KG1 (cell line): Measurements from ENCODE around the gene HDAC8.
"Not testable (repeated sequence)": the region's sequence is repeated elsewhere in the genome, so short reads cannot be mapped to it uniquely, and the experiment has no call there.

Experiments used
- DNase-seq: peaks from one replicate; lab custom pipeline; 2025; lab: John Stamatoyannopoulos, UW

HDAC8 gene

DNA sequence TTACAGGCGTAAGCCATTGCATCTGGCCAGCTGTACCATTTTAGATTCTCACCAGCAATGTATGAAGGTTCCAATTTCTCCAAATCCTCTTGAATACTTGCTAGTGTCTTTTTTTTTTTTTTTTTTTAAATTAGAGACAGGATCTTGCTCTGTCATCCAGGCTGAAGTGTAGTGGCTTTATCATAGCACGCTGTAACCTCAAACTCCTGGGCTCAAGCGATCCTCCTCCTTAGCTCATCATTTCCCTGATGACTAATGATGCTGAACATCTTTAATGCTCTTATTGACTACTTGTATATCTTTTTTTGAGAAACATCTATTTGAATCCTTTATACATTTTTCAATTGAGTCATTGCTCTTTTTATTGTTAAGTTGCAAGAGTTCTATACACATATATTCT is 40.3 kb downstream of the HDAC8 start:
- no peak for DNase-seq

DNA sequence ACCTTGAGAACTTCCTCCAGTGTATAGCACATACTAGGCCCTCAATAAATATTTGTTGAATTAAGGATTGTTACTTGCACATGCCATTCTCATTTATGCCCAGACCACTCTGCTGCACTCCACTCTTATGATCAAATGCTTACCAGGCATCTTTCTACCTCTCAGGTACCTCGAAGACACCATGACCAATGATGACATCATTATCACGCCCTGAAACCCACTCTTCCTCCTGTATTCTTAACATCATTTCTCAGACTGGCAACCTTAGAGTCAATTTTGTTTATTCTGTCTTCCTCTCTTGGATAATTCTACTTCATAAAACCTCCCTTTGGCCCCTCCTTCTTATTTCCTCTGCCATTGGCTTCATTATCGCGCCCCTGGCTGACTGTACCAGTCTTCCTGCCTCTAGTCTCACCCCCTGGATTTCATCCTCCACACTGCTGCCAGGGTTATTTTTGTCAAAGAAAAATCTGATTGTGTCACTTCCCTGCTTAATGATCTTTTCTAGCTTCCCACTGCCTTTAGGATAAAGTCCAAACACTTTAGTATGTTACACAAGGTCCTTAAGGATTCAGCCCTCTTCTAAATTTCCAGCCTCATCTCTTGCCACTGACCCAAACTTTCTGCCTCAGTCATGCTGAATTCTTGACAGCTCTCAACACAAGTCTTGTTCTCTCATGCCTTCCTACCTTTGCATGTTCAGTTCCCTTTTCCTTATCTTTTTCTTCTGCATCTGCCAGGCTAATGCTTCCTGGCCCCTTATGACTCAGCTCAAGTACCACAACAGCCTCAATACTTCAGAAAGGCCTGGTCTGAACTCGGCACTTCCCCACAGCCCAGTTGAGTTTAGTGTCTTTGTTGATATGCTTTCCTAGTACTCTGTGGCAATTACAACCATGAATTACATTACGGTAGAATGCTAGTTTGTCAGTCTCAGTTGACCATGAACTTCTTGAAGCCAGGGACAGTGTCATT is 45.8 kb downstream of the HDAC8 start:
- DNase-seq = peak; percentile 8

DNA sequence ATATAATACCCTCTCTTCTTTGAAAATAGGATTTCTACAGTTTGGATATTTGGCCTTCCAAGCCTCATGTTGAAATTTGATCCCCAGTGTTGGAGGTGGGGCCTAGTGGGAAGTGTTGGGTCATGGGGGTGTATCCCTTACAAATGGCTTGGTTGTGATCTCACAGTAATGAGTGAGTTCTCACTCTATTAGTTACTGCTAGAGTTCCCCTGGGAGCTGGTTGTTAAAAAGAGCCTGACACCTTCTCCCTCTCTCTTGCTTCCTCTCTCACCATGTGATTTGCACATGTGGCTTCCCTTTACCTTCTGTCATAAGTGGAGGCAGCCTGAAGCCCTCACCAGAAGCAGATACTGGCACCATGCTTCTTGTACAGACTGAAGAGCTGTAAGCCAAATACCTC is 73.9 kb downstream of the HDAC8 start:
- DNase-seq = no peak

- DNase-seq = no peak
Measured at GRCh38 chrX:72495046-72495445, 77.6 kb downstream of the HDAC8 start.

- no peak for DNase-seq
Measured at GRCh38 chrX:72492499-72492898, 80.1 kb downstream of the HDAC8 start.

DNA sequence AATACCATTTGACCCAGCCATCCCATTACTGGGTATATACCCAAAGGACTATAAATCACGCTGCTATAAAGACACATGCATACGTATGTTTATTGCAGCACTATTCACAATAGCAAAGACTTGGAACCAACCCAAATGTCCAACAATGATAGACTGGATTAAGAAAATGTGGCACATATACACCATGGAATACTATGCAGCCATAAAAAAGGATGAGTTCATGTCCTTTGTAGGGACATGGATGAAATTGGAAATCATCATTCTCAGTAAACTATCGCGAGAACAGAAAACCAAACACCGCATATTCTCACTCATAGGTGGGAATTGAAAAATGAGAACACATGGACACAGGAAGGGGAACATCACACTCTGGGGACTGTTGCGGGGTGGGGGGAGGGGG is 82.4 kb downstream of the HDAC8 start:
- DNase-seq = not testable (repeated sequence)

DNA sequence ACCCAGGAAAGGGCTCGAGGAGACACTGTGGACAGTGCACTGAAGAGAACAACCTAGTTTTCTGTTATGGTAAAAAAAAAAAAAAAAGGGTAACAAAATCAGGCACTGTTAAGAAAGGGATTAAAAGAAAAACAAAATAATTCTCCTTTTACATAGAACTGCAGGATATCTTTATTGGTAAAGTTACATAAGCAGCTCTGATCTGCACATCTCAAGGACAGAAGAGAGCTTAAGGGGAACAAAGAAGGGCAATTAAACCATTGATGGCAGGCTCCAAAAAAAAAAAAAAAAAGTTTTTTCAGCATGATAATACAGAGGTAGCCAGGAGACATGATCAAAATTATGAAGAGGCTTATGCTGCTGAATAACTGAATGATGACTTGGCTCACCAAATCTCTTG is 85.0 kb downstream of the HDAC8 start:
- no peak for DNase-seq

DNA sequence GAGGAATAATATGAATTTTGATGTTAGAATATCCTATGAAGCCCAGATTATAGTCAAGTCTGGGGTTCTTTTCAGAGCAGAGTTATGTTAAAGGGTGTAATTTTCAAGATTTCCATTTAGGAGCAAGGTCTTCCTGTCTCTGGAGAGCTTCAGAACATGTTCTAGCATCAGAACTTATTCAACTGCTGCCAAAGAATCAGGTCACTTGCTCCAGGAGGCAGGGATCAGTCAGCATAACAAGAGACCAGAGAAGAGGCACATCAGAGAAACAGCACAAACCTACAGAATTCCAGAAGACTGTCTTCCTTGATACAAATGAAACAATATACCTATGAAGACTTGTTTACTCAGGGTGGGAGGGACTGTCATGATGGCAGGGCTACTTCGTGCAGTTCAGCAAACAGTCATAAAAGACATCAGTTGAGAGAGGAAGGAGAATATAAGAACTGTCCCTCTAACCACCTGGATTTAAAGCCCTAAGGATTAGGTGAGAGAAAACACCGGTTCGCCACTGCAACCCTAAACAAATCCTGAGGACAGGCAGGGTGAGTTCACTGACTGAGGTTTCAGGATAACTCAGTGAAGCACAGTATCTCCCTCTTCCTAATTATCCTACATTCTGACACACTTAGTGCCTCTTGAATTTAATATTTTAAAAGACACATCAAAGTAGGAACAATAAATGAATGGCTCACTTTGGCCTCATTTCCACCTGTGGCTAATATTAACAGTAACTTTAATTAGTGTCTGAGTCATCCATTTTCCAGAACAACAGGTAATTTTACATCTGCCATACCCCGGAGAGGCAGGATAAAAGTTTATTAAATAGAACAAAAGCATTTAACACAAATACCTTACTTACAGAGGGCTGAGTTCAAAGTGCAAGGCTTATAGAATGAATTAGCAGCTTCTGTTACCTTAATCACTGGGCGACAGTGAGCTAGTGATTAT is 93.0 kb downstream of the HDAC8 start:
- no peak for DNase-seq

GRCh38 chrX:72478853-72479252 is 93.8 kb downstream of the HDAC8 start:
- no peak for DNase-seq

DNA sequence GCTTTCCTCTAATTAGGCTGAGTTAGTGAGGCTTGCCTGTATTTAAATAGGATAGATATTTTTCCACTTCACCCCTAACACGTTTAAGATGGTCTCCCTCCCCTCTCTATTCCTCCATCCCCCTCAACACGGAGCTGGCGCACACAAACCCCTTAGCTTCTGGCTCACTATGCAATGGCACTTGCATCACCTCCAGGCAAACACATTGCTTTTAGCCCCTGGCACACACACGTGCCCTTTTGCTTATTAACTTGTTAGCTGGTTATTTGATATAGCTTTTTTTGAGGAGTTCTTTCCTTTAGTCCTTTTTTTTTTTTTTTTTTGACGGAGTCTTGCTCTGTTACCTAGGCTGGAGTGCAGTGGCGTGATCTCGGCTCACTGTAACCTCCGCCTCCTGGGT is 94.3 kb downstream of the HDAC8 start:
- no peak for DNase-seq

GRCh38 chrX:72477781-72478181 is 94.9 kb downstream of the HDAC8 start:
- DNase-seq = no peak

- DNase-seq = no peak
Measured at GRCh38 chrX:72477376-72477775, 95.3 kb downstream of the HDAC8 start.

GRCh38 chrX:72475952-72476668 is 96.5 kb downstream of the HDAC8 start:
- DNase-seq = no peak

DNA sequence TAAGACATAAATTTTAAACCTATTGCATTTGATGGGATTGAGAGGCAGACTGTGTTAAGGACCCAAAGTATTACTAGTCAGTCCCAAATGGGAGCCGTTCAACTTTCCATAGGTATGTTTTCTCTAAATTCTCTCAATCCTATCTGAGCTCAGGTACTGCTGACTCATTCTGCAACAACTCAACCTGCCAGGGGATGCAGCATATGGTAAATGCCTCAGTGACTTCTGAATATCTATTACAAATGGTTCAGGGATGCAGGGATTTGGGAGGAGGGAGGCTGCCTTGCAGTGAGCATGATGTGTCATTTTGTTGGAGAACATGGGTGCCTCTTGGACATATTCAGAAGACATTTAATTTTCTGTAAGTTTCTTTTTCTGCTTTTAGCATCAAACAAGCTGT is 97.3 kb downstream of the HDAC8 start:
- DNase-seq = no peak

DNA sequence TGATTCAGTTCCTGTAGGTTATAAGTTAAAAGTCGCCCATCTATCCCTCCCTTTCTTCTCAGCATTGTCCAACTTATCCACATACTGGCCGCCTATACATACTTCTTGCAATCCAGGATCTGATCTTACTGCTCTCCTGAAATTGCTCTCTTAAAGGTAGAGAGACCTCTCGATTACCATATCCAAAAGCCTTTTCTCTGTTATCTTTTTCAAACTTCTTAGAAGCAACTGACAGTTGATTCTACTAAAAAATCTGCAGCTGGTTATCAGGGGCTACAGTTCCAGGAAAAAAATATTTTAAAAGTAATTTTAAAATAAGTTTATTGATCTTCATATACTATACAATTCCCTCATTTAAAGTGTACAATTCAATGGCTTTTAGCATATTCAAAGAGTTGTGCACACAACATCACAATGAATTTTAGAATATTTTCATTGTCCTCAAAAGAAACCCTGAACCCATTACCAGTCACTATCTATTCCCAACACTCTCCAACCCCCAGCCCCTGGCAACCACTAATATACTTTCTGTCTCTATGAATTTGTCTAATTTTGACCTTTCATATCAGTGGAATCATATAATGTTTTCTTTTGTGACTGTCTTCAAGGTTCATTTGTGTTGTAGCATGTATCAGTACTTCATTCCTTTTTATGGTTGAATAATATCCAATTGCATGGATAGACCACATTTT is 102.0 kb downstream of the HDAC8 start:
- no peak for DNase-seq

- DNase-seq = no peak
Measured at GRCh38 chrX:72470117-72470516, 102.5 kb downstream of the HDAC8 start.

- DNase-seq = no peak
Measured at GRCh38 chrX:72468607-72469006, 104.0 kb downstream of the HDAC8 start.

GRCh38 chrX:72467135-72467534 is 105.5 kb downstream of the HDAC8 start:
- no peak for DNase-seq

DNA sequence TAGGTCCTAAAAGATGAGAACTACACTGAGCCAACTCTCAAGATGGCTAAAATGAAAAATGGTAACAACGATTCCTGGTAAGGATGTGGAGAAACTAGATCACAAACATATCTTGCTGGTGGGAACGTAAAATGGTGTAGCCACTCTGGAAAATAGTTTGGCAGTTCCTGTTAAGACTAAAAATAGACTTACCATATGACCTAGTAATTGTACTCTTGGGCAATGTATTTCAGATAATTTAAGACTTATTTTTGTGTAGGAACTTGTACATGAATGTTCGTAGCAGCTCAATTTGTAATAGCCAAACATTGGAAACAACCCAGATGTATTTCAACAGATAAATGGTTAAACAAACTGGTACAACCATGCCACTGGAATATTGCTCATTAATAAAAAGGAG is 106.2 kb downstream of the HDAC8 start:
- DNase-seq = no peak

DNA sequence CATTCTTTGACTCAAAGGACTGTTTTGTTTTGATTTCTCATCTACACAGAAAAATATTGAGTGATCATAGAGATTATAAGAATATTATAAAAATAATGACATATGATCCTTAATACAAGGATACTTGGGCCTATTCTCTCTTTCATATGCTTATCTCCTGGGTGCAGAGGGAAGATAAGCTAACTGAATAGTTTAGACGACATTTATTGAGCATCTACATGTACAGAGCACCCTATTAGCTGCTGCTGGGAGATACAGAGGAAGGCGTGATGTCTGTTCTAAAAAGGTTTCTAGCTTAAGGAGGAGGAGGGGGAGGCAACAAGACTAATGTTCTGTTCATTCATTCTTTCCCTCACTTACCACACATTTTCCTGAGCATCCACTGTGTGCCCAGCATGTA is 106.8 kb downstream of the HDAC8 start:
- no peak for DNase-seq

GRCh38 chrX:72461766-72462165 is 110.9 kb downstream of the HDAC8 start:
- no peak for DNase-seq

DNA sequence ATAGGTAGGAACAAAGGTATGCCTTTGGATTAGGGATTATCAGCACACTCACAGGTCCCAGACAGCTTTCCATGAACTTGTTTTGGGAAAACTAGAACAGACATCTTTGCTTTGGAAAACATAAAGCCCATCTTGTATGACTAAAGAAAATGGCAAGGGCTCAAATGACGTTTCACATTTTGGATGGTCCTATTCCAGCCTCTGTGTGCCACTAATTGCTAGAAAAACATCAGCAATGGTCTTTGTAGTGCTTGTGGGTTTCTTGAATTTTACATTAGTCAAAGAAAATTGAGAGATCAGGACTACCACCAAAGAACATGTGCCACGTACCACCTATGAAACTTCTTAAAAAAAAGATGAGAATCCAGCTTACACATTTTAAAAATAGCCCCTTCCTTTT is 111.4 kb downstream of the HDAC8 start:
- no peak for DNase-seq
